GM12878 (cell line): ENCODE results near the gene GALK2. TPM values are rescaled to one million over a fixed set of nuclear protein-coding genes. Genes with fewer than 3 reads are reported as not detected.

Experiments used
- ATAC-seq: fragments of 200-7000 bp; cut with Tn5 transposase; 3 replicates; pipeline ENCODE4 v1.9.1; 2020; ENCODE audit warnings: mild to moderate bottlenecking, moderate library complexity
- BruUV-seq: library from RNA; stranded (reverse); fragments of 400-500 nt; replicated peaks from 2 replicates; lab custom pipeline; 2021; lab: Mats Ljungman, UMichigan
- CTCF ChIA-PET: fragments of 300-600 bp; sonication (Branson Sonifier 250); formaldehyde crosslinking; extraction: SDS; loops from one replicate; lab custom pipeline; 2021; ENCODE audit warnings: inconsistent platforms; lab: Yijun Ruan, JAX
- POLR2A ChIA-PET: fragments of 350-600 bp; formaldehyde crosslinking; extraction: SDS; loops from one replicate; lab custom pipeline; 2021; ENCODE audit warnings: inconsistent platforms; lab: Charles Lee
- RAD21 ChIA-PET: fragments of 300-600 bp; sonication (Branson Sonifier 250); formaldehyde crosslinking; loops from one replicate; lab custom pipeline; 2023; ENCODE audit warnings: antibody characterized with exemption; ENCODE audit not compliant: unreplicated experiment; lab: Charles Lee
- SMC1A ChIA-PET: fragments of 300-600 bp; sonication (Branson Sonifier 250); formaldehyde crosslinking; loops from one replicate; lab custom pipeline; 2023; ENCODE audit not compliant: unreplicated experiment, uncharacterized antibody; lab: Charles Lee
- DNase-seq: peaks from one replicate; pipeline ENCODE4 v3.0.0-alpha.2; 2011; ENCODE audit warnings: low read depth, low spot score
- FAIRE-seq: peaks from 3 replicates; lab custom pipeline; 2011; peaks lifted over from hg19 to GRCh38; lab: Jason Lieb, UNC
- H2AFZ ChIP-seq: 2 replicates; pipeline ENCODE4 v1.6.0; 2011; ENCODE audit warnings: low read depth, low read length, control low read depth; ENCODE audit not compliant: control insufficient read depth
- H3K27ac ChIP-seq: 2 replicates; pipeline ENCODE4 v1.5.1; 2011; ENCODE audit warnings: control low read depth; ENCODE audit not compliant: control insufficient read depth, insufficient read depth
- H3K27me3 ChIP-seq, 2 experiments: replicated peaks in 1 of 2; 2 replicates each; pipeline versions ENCODE4 v1.6.0 to v1.6.1; 2011; ENCODE audit warnings: low read length in 1 of 2; ENCODE audit not compliant: control insufficient read depth in 2 of 2, insufficient read depth in 2 of 2
- H3K36me3 ChIP-seq, 2 experiments: 2 replicates each; pipeline ENCODE4 v1.5.1; 2011; ENCODE audit warnings: low read length in 1 of 2; ENCODE audit not compliant: control insufficient read depth in 2 of 2, insufficient read depth in 2 of 2
- H3K4me1 ChIP-seq: 2 replicates; pipeline ENCODE4 v1.6.1; 2011; ENCODE audit warnings: mild to moderate bottlenecking, low read length, moderate library complexity, mixed read lengths; ENCODE audit not compliant: control insufficient read depth, insufficient read depth
- H3K4me2 ChIP-seq: 2 replicates; pipeline ENCODE4 v1.6.0; 2011; ENCODE audit warnings: control low read depth; ENCODE audit not compliant: control insufficient read depth, insufficient read depth
- H3K4me3 ChIP-seq: fragments of 200-600 bp; sonication (generic); 2 replicates; pipeline ENCODE4 v1.5.1; 2016
- H3K79me2 ChIP-seq: 2 replicates; pipeline ENCODE4 v1.6.0; 2011; ENCODE audit warnings: low read length; ENCODE audit not compliant: control insufficient read depth, insufficient read depth
- H3K9ac ChIP-seq: 2 replicates; pipeline ENCODE4 v1.8.0; 2011; ENCODE audit warnings: low read length, control low read depth, mixed read lengths; ENCODE audit not compliant: control insufficient read depth, insufficient read depth
- H3K9me3 ChIP-seq: replicated peaks from 3 replicates; pipeline ENCODE4 v1.5.1; 2011; ENCODE audit warnings: mild to moderate bottlenecking, low read length; ENCODE audit not compliant: control insufficient read depth, insufficient read depth
- H4K20me1 ChIP-seq: 2 replicates; pipeline ENCODE4 v1.6.0; 2011; ENCODE audit not compliant: control insufficient read depth, insufficient read depth
- IRF4 ChIP-seq: IDR thresholded peaks from 2 replicates; pipeline ENCODE4 v1.6.1; 2011; ENCODE audit warnings: low read depth, low read length
- KLF5 ChIP-seq: fragments of 450-650 bp; IDR thresholded peaks from 2 replicates; pipeline ENCODE4 v1.6.1; 2014; ENCODE audit warnings: mild to moderate bottlenecking; ENCODE audit not compliant: partially characterized antibody
- NBN ChIP-seq: fragments of 450-650 bp; IDR thresholded peaks from 2 replicates; pipeline ENCODE4 v1.6.1; 2016
- NKRF ChIP-seq: fragments of 450-650 bp; conservative IDR thresholded peaks from 2 replicates; pipeline ENCODE4 v1.6.1; 2017; ENCODE audit warnings: mild to moderate bottlenecking, moderate library complexity
- USF2 ChIP-seq: IDR thresholded peaks from 2 replicates; pipeline ENCODE4 v1.6.1; 2011; ENCODE audit warnings: low read depth, low read length, improper control_type of control experiment, borderline replicate concordance
- ZNF384 ChIP-seq: IDR thresholded peaks from 2 replicates; pipeline ENCODE4 v1.6.1; 2012; ENCODE audit warnings: low read depth, mild to moderate bottlenecking, low read length, improper control_type of control experiment, borderline replicate concordance
- WGBS: methylation state at CpG from one replicate; pipeline ENCODE4 v1.1.6; 2016; ENCODE audit warnings: low lambda C conversion rate; ENCODE audit not compliant: insufficient replicate concordance, insufficient coverage; ENCODE audit errors: missing lambda C conversion rate; 5-methylcytosine and 5-hydroxymethylcytosine counted together
- in situ Hi-C: fragments of 300-500 bp; cut with MboI; formaldehyde crosslinking; loops from 9 replicates; pipeline ENCODE4 v1.14.3; 2018; ENCODE audit warnings: mixed read lengths
- intact Hi-C: fragments of 100-400 bp; cut with micrococcal nuclease; formaldehyde crosslinking; loops from one replicate; pipeline ENCODE4 v1.14.2; 2022; ENCODE audit not compliant: unreplicated experiment
- polyA plus RNA-seq, 11 experiments: library from polyadenylated mRNA; depleted of rRNA in 4 of 11; unstranded in 6 of 11; stranded (reverse) in 5 of 11; fragments of >200 nt; fragmentation: Nextera tagmentation in 4 of 11; fragmentation: Illumina TruSeq in 1 of 11; extraction: Ambion mirVana in 4 of 11; extraction: Trizol in 1 of 11; gene quantifications; 1 replicate in 1 of 11; 2 replicates in 10 of 11; pipeline versions ENCODE4 v1.2.1 to v1.2.3, GENCODE V29; 2011 to 2016; ENCODE audit warnings: inconsistent platforms in 2 of 11, missing spikeins in 2 of 11, low read depth in 1 of 11
- total RNA-seq, 4 experiments: library from RNA; depleted of rRNA in 3 of 4; stranded (reverse); fragments of >200 nt in 3 of 4; fragmentation: Illumina TruSeq in 1 of 4; extraction: Trizol in 1 of 4; gene quantifications; 2 replicates each; pipeline versions ENCODE4 v1.2.1 to v1.2.3, GENCODE V29; 2013 to 2021

The GALK2 gene
- total and polyA plus RNA-seq, 10 of the 15 experiments (the other 5 are each of a cell fraction or from before 2014, with no cell fraction given) = 11.9 to 26.7 (median 15.4) TPM

GRCh38 chr15:49300856-49301255 lies 130.8 kb downstream of the GALK2 start:
- no peaks in the 10 kb centered on the region for H4K20me1 ChIP-seq
- peaks cover 0 to 2% of the 10 kb centered on the region in 2 experiments; a peak in 1 of 4 replicates for H3K36me3 ChIP-seq
- FAIRE-seq (no peak), ATAC-seq (no peak), DNase-seq (no peak)
- H2AFZ ChIP-seq = no peak overlapping the region
- H3K27ac ChIP-seq = no peak overlapping the region
- ChIA-PET SMC1A (no interaction called here), RAD21 (no interaction called here), POLR2A (no interaction called here), CTCF (no interaction called here)
- 0 out of 2 replicates have a peak, but pooled peaks cover 3% of the 10 kb centered on the region for H3K4me1 ChIP-seq
- H3K9ac ChIP-seq = no peak overlapping the region
- H3K9me3 ChIP-seq = no peaks in the 10 kb centered on the region; the same call in 2 of the 3 replicates
- H3K27me3 ChIP-seq = no peaks in the 10 kb centered on the region
- H3K79me2 ChIP-seq = no peaks in the 10 kb centered on the region
- BruUV-seq = no TSS peak
- H3K4me3 ChIP-seq = no peak overlapping the region
- intact Hi-C loops = no loop called here
- 100% methylated on average over 3 of the region's 3 CpGs for WGBS
- in situ Hi-C loops = no loop called here
- no peak overlapping the region for H3K4me2 ChIP-seq
- TF ChIP-seq KLF5 (no peak), ZNF384 (no peak), NKRF (no peak), USF2 (no peak), NBN (no peak), IRF4 (no peak)
